ENCODE results near the gene GRB2.
"Not testable (repeated sequence)": the region's sequence is repeated elsewhere in the genome, so short reads cannot be mapped to it uniquely, and the experiment has no call there.

GRB2 gene

GRCh38 chr17:75405365-75406221 lies at the start of gene GRB2:
Gene GRB2 (minus strand): TSS chr17:75405678. CDS start chr17:75393628, 12,050 bp downstream.
- DNase-seq: peak; percentile 99

GRCh38 chr17:75454672-75455071 lies 49.2 kb upstream of the GRB2 start:
- DNase-seq: not testable (repeated sequence)

- DNase-seq: no peak
These were observed 48.7 kb upstream of the GRB2 start for GRCh38 chr17:75454193-75454592.

GRCh38 chr17:75450270-75450669 lies 44.8 kb upstream of the GRB2 start:
- no peak for DNase-seq

- DNase-seq: no peak
These were observed 42.7 kb upstream of the GRB2 start for GRCh38 chr17:75447951-75448856.

- not testable (repeated sequence) for DNase-seq
These were observed 40.4 kb upstream of the GRB2 start for GRCh38 chr17:75445896-75446295.

- no peak for DNase-seq
These were observed 39.8 kb upstream of the GRB2 start for GRCh38 chr17:75445296-75445695.

- no peak for DNase-seq
These were observed 37.0 kb upstream of the GRB2 start for GRCh38 chr17:75442168-75443103.

GRCh38 chr17:75440738-75441448 lies 35.4 kb upstream of the GRB2 start:
- DNase-seq: no peak

- no peak for DNase-seq
These were observed 33.8 kb upstream of the GRB2 start for GRCh38 chr17:75439287-75439686.

- DNase-seq: not testable (repeated sequence)
These were observed 31.9 kb upstream of the GRB2 start for GRCh38 chr17:75437404-75437803.

GRCh38 chr17:75434433-75434832 lies 29.0 kb upstream of the GRB2 start:
- DNase-seq: not testable (repeated sequence)

GRCh38 chr17:75433218-75433783 lies 27.8 kb upstream of the GRB2 start:
- no peak for DNase-seq

GRCh38 chr17:75430159-75430974 lies 24.9 kb upstream of the GRB2 start:
- DNase-seq: no peak

- peak in 1 of 2 donors; percentile 27 for DNase-seq
These were observed 23.3 kb upstream of the GRB2 start for GRCh38 chr17:75428543-75429469.

- DNase-seq: no peak
These were observed 13.1 kb upstream of the GRB2 start for GRCh38 chr17:75418531-75418930.

GRCh38 chr17:75417054-75417580 lies 11.6 kb upstream of the GRB2 start:
- DNase-seq: no peak

GRCh38 chr17:75416006-75416405 lies 10.5 kb upstream of the GRB2 start:
- no peak for DNase-seq

- DNase-seq: no peak
These were observed 9.0 kb upstream of the GRB2 start for GRCh38 chr17:75414488-75414887.
